Measurements from ENCODE around the gene MOB3A.

Gene MOB3A

DNA sequence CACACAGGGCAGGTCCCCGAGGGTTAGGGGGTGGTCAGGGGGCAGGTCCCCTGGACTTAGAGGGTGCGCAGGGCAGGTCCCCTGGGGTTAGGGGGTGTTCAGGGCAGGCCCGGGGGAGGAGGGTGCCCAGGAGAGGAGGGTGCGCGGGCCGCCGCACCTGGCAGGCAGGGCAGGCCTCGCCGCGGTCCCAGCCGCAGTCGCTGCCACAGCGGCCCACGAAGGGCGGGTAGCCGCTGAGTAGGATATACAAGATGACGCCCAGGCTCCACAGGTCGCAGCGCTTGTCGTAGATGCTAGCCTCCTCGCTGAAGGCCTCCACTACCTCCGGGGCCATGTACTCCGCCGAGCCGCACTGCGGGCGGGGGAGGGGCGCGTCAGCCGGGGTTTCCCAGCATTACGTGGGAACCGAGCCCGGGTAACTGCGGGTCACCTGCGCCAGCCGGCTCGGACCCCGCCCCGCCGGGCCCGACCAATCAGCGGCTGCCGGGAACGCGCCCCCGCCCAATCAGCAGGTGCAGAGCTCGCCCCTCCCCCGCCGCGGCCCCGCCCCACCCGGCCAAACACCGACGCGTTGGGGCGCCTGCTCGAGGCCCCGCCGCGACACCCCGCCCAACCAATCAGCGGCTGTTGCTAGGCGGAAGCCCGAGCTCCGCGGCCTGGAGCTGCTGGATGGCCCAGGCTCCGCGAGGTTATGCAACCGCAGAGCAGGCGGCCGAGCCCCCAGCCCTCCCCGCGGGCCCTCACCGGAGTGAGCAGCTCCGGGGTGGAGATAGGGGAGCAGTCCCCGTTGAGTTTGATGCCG lies 54.2 kb downstream of the MOB3A start (continued):
- TF ChIP-seq, protein P1, sequence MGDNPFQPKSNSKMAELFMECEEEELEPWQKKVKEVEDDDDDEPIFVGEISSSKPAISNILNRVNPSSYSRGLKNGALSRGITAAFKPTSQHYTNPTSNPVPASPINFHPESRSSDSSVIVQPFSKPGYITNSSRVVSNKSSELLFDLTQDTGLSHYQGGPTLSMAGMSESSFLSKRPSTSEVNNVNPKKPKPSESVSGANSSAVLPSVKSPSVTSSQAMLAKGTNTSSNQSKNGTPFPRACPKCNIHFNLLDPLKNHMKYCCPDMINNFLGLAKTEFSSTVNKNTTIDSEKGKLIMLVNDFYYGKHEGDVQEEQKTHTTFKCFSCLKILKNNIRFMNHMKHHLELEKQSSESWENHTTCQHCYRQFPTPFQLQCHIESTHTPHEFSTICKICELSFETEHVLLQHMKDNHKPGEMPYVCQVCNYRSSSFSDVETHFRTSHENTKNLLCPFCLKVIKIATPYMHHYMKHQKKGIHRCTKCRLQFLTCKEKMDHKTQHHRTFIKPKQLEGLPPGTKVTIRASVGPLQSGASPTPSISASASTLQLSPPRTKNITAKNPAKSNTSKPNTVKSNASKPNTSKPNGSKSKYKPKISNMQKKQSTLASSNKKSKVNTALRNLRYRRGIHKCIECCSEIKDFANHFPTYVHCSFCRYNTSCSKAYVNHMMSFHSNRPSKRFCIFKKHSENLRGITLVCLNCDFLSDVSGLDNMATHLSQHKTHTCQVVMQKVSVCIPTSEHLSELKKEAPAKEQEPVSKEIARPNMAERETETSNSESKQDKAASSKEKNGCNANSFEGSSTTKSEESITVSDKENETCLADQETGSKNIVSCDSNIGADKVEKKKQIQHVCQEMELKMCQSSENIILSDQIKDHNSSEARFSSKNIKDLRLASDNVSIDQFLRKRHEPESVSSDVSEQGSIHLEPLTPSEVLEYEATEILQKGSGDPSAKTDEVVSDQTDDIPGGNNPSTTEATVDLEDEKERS (tag by site-specific recombination; IDR thresholded peaks at IDR 0.05): no peak
- TF ChIP-seq ZNF791 (tag by site-specific recombination; IDR thresholded peaks at IDR 0.05) (no peak), ZNF266 (tag by site-specific recombination; IDR thresholded peaks at IDR 0.05; ENCODE audit: low read depth) (no peak), ZNF184 (tag by site-specific recombination; IDR thresholded peaks at IDR 0.05) (no peak), ZNF426 (tag by site-specific recombination; IDR thresholded peaks at IDR 0.05) (no peak), SCRT1 (tag by site-specific recombination; IDR thresholded peaks at IDR 0.05; ENCODE audit: borderline replicate concordance) (peak; percentile 61), ZNF830 (tag by site-specific recombination; IDR thresholded peaks at IDR 0.05; ENCODE audit: low read depth) (no peak), RBAK (tag by site-specific recombination; IDR thresholded peaks at IDR 0.05) (no peak), ZNF223 (tag by site-specific recombination; IDR thresholded peaks at IDR 0.05) (no peak), SCRT2 (tag by site-specific recombination; IDR thresholded peaks at IDR 0.05) (peak; percentile 92), ZNF555 (tag by site-specific recombination; conservative IDR thresholded peaks at IDR 0.05) (no peak), ZNF529 (tag by site-specific recombination; IDR thresholded peaks at IDR 0.05; ENCODE audit: insufficient replicate concordance) (no peak), ZNF561 (tag by site-specific recombination; IDR thresholded peaks at IDR 0.05; ENCODE audit: borderline replicate concordance) (peak; percentile 18; the same call in 1 of the 2 replicates), GLIS1 (tag by site-specific recombination; IDR thresholded peaks at IDR 0.05) (peak; percentile 71; the same call in 1 of the 2 replicates), YY1 (tag by site-specific recombination; IDR thresholded peaks at IDR 0.05) (peak; percentile 37; the same call in 1 of the 2 replicates), ZNF677 (tag by site-specific recombination; IDR thresholded peaks at IDR 0.05) (no peak), ZNF701 (tag by site-specific recombination; IDR thresholded peaks at IDR 0.05) (no peak), ZFHX2 (tag by site-specific recombination; conservative IDR thresholded peaks at IDR 0.05) (no peak; the same call in 1 of the 2 replicates), ZNF777 (tag by site-specific recombination; IDR thresholded peaks at IDR 0.05; ENCODE audit: borderline replicate concordance) (no peak), ZNF629 (tag by site-specific recombination; IDR thresholded peaks at IDR 0.05) (peak; percentile 79), ZNF404 (tag by site-specific recombination; IDR thresholded peaks at IDR 0.05) (no peak), ZNF521 (tag by site-specific recombination; IDR thresholded peaks at IDR 0.05) (no peak)
- TF ChIP-seq, protein P2, sequence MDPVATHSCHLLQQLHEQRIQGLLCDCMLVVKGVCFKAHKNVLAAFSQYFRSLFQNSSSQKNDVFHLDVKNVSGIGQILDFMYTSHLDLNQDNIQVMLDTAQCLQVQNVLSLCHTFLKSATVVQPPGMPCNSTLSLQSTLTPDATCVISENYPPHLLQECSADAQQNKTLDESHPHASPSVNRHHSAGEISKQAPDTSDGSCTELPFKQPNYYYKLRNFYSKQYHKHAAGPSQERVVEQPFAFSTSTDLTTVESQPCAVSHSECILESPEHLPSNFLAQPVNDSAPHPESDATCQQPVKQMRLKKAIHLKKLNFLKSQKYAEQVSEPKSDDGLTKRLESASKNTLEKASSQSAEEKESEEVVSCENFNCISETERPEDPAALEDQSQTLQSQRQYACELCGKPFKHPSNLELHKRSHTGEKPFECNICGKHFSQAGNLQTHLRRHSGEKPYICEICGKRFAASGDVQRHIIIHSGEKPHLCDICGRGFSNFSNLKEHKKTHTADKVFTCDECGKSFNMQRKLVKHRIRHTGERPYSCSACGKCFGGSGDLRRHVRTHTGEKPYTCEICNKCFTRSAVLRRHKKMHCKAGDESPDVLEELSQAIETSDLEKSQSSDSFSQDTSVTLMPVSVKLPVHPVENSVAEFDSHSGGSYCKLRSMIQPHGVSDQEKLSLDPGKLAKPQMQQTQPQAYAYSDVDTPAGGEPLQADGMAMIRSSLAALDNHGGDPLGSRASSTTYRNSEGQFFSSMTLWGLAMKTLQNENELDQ (tag by site-specific recombination; IDR thresholded peaks at IDR 0.05; ENCODE audit: low read depth): no peak
- TF ChIP-seq, protein P3, sequence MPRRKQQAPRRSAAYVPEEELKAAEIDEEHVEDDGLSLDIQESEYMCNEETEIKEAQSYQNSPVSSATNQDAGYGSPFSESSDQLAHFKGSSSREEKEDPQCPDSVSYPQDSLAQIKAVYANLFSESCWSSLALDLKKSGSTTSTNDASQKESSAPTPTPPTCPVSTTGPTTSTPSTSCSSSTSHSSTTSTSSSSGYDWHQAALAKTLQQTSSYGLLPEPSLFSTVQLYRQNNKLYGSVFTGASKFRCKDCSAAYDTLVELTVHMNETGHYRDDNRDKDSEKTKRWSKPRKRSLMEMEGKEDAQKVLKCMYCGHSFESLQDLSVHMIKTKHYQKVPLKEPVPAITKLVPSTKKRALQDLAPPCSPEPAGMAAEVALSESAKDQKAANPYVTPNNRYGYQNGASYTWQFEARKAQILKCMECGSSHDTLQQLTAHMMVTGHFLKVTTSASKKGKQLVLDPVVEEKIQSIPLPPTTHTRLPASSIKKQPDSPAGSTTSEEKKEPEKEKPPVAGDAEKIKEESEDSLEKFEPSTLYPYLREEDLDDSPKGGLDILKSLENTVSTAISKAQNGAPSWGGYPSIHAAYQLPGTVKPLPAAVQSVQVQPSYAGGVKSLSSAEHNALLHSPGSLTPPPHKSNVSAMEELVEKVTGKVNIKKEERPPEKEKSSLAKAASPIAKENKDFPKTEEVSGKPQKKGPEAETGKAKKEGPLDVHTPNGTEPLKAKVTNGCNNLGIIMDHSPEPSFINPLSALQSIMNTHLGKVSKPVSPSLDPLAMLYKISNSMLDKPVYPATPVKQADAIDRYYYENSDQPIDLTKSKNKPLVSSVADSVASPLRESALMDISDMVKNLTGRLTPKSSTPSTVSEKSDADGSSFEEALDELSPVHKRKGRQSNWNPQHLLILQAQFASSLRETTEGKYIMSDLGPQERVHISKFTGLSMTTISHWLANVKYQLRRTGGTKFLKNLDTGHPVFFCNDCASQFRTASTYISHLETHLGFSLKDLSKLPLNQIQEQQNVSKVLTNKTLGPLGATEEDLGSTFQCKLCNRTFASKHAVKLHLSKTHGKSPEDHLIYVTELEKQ (tag by site-specific recombination; IDR thresholded peaks at IDR 0.05; ENCODE audit: borderline replicate concordance): no peak
- TF ChIP-seq, protein P4, sequence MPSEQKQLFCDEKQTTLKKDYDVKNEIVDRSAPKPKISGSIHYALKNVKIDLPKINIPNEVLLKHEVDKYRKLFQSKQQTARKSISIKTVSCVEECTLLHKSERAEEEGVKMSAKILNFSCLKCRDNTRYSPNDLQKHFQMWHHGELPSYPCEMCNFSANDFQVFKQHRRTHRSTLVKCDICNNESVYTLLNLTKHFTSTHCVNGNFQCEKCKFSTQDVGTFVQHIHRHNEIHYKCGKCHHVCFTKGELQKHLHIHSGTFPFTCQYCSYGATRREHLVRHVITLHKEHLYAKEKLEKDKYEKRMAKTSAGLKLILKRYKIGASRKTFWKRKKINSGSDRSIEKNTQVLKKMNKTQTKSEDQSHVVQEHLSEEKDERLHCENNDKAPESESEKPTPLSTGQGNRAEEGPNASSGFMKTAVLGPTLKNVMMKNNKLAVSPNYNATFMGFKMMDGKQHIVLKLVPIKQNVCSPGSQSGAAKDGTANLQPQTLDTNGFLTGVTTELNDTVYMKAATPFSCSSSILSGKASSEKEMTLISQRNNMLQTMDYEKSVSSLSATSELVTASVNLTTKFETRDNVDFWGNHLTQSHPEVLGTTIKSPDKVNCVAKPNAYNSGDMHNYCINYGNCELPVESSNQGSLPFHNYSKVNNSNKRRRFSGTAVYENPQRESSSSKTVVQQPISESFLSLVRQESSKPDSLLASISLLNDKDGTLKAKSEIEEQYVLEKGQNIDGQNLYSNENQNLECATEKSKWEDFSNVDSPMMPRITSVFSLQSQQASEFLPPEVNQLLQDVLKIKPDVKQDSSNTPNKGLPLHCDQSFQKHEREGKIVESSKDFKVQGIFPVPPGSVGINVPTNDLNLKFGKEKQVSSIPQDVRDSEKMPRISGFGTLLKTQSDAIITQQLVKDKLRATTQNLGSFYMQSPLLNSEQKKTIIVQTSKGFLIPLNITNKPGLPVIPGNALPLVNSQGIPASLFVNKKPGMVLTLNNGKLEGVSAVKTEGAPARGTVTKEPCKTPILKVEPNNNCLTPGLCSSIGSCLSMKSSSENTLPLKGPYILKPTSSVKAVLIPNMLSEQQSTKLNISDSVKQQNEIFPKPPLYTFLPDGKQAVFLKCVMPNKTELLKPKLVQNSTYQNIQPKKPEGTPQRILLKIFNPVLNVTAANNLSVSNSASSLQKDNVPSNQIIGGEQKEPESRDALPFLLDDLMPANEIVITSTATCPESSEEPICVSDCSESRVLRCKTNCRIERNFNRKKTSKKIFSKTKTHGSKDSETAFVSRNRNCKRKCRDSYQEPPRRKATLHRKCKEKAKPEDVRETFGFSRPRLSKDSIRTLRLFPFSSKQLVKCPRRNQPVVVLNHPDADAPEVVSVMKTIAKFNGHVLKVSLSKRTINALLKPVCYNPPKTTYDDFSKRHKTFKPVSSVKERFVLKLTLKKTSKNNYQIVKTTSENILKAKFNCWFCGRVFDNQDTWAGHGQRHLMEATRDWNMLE (tag by site-specific recombination; conservative IDR thresholded peaks at IDR 0.05; ENCODE audit: low read depth): no peak

Data from HEK293 (cell line).